AG09309 (cell line): ENCODE data around the gene RTL1.

Experiments used
- DNase-seq: peaks from one replicate; pipeline ENCODE4 v3.0.0-alpha.2; 2010; ENCODE audit warnings: low read depth
- H3K4me3 ChIP-seq: 2 replicates; pipeline ENCODE4 v1.5.1; 2011; ENCODE audit warnings: mild to moderate bottlenecking, low read depth, low read length, moderate library complexity; ENCODE audit not compliant: control insufficient read depth
- TF ChIP-seq, protein P1 (sequence below): IDR thresholded peaks from 2 replicates; pipeline ENCODE4 v1.5.1; 2011; ENCODE audit warnings: mild to moderate bottlenecking, low read depth, low read length, inconsistent platforms; ENCODE audit not compliant: insufficient read depth, control insufficient read depth; ENCODE audit errors: missing control alignments

Gene RTL1

DNA sequence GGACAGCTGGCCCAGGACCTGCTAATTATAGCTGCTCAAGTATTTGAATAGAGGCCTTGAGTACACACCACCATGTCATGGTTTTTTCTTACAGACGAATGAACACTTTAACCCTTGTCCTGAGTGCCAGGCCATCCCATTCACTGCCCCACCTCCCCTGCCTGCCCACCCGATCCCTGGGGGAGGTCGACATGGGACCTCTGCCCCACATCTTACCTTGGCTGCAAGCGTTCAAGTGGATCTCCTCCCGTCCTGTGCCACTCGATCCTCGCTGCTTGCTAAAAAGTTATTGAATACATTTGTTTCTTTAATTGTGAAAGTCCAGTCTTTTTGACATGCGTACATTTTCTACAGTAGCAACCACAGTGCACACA lies 10.3 kb downstream of the RTL1 start:
- H3K4me3 ChIP-seq = no peak overlapping the region
- no peak for DNase-seq
- TF ChIP-seq, protein P1, sequence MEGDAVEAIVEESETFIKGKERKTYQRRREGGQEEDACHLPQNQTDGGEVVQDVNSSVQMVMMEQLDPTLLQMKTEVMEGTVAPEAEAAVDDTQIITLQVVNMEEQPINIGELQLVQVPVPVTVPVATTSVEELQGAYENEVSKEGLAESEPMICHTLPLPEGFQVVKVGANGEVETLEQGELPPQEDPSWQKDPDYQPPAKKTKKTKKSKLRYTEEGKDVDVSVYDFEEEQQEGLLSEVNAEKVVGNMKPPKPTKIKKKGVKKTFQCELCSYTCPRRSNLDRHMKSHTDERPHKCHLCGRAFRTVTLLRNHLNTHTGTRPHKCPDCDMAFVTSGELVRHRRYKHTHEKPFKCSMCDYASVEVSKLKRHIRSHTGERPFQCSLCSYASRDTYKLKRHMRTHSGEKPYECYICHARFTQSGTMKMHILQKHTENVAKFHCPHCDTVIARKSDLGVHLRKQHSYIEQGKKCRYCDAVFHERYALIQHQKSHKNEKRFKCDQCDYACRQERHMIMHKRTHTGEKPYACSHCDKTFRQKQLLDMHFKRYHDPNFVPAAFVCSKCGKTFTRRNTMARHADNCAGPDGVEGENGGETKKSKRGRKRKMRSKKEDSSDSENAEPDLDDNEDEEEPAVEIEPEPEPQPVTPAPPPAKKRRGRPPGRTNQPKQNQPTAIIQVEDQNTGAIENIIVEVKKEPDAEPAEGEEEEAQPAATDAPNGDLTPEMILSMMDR = no peak

- no peak for DNase-seq
- TF ChIP-seq, protein P1 = no peak
- no peak overlapping the region for H3K4me3 ChIP-seq
These were observed 10.9 kb downstream of the RTL1 start for GRCh38 chr14:100892496-100893227.

DNA sequence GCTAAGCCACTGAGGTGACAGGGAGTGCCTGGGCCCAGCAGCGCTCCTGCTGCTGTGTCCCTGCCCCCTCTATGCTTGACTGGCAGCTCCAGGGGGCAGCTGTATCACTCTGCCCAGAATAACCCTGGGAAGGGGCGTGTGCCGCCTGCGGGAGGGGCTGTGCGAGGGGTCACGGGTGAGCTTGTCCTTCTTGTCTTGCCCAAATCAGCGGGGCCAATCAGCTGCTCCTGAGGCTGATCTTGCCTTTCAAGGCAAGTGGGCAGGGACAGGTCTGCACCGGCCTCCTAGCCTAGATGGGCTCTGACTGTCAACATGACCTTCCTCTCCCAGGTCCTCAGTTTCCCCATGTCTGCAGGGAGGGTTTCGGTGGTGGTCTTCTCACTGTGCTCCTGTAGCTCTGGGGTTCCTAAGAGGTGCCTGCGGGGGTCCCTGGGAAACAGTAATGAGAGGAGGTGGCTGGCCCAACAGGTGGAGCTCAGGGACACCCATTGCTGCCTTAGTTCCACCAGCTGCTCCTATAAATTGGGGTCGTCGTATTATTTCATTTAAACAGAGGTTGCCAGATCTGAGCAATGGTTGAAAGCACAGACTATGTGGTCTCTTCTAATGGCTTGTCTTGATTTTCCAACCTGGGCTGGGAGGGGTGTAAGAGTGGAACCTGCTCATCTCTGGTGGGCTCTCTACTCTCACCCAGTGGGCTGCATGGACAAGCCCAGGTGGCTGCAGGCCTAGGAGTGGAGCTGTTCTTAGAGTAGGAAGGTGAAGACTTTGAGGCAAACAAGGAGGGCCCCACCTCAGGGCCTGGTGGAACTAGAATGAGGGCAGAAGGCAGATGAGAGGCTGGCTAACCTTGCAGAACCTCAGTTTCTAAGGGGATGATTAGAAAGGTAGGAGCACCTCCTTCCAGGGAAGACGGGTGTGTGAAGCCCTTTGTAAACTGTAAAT lies 11.7 kb downstream of the RTL1 start:
- H3K4me3 ChIP-seq = no peak overlapping the region
- no peak for DNase-seq
- TF ChIP-seq, protein P1 = no peak

DNA sequence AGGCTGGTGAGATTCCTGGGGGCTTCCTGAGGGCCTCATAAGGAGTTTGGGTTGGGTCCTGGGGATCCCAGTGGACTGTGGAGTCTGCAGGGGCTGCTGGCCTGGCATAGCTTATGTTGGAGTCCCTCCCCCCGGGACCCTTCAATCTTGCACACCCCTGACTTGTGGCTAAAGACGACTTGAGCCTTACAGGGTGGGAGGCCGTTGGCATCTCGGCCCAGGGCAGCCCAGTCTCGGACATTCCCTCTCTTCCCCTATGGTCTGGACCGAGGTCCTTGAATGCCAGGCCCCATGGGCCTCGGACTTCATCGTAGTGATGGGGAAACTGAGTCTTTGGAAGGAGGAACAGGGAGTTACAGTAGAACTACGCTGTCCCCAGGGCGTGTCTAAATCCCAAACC lies 12.5 kb downstream of the RTL1 start:
- no peak overlapping the region for H3K4me3 ChIP-seq
- TF ChIP-seq, protein P1 = no peak
- DNase-seq = no peak

- DNase-seq = no peak
- no peak overlapping the region for H3K4me3 ChIP-seq
- TF ChIP-seq, protein P1 = no peak
These were observed 13.3 kb downstream of the RTL1 start for GRCh38 chr14:100890061-100890850.

- TF ChIP-seq, protein P1 = no peak
- no peak for DNase-seq
- no peak overlapping the region for H3K4me3 ChIP-seq
These were observed 13.9 kb downstream of the RTL1 start for GRCh38 chr14:100889641-100890040.
